Measurements from ENCODE around the gene HDAC4.

DNA sequence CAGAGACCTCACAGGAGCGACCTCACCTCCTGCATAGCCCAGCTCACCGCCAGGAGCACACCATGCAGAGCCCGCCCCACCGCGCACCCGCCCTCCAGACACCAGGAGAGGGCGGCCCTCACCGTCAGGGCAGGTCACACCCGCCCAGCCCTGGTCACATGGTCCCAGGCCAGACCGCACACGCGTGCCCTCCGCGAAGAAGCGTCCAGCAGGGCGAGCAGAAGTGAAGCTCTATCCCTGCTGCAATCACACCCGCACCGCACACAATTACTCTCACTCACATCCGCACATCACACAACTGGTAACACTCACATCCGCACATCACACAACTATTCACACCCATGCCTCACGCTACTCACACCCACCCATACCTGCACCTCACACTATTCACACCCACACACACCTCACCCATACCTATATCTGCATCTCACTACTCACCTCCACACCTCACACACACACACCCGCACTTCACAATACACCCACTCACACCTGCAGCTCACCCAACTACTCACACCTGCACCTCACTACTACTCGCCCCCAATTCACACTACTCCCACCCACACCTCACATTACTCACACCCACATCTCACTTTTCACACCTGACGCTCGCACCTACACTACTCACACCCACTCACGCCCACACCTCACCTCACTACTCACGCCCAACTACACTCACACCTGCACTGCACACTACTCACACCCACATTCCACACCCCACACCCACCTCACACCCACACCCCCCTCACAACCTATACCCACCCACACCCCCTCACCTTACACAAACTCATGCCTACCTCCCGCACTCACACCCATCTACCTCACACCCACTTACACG, 242.0 kb downstream of the HDAC4 start:
- TF ChIP-seq, protein P1, sequence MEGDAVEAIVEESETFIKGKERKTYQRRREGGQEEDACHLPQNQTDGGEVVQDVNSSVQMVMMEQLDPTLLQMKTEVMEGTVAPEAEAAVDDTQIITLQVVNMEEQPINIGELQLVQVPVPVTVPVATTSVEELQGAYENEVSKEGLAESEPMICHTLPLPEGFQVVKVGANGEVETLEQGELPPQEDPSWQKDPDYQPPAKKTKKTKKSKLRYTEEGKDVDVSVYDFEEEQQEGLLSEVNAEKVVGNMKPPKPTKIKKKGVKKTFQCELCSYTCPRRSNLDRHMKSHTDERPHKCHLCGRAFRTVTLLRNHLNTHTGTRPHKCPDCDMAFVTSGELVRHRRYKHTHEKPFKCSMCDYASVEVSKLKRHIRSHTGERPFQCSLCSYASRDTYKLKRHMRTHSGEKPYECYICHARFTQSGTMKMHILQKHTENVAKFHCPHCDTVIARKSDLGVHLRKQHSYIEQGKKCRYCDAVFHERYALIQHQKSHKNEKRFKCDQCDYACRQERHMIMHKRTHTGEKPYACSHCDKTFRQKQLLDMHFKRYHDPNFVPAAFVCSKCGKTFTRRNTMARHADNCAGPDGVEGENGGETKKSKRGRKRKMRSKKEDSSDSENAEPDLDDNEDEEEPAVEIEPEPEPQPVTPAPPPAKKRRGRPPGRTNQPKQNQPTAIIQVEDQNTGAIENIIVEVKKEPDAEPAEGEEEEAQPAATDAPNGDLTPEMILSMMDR (IDR thresholded peaks at IDR 0.05): no peak
- TF ChIP-seq, protein P2, sequence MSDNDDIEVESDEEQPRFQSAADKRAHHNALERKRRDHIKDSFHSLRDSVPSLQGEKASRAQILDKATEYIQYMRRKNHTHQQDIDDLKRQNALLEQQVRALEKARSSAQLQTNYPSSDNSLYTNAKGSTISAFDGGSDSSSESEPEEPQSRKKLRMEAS (CRISPR knock-in tag; IDR thresholded peaks at IDR 0.05): no peak
- TF ChIP-seq EMX1 (CRISPR knock-in tag; IDR thresholded peaks at IDR 0.05): no peak
- no peak for TF ChIP-seq CBFB (CRISPR knock-in tag; IDR thresholded peaks at IDR 0.05; ENCODE audit: low read depth)
- TF ChIP-seq, protein P3, sequence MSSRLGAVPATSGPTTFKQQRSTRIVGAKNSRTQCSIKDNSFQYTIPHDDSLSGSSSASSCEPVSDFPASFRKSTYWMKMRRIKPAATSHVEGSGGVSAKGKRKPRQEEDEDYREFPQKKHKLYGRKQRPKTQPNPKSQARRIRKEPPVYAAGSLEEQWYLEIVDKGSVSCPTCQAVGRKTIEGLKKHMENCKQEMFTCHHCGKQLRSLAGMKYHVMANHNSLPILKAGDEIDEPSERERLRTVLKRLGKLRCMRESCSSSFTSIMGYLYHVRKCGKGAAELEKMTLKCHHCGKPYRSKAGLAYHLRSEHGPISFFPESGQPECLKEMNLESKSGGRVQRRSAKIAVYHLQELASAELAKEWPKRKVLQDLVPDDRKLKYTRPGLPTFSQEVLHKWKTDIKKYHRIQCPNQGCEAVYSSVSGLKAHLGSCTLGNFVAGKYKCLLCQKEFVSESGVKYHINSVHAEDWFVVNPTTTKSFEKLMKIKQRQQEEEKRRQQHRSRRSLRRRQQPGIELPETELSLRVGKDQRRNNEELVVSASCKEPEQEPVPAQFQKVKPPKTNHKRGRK (CRISPR knock-in tag; IDR thresholded peaks at IDR 0.05; ENCODE audit: borderline replicate concordance): no peak
- TF ChIP-seq NR3C1 (CRISPR knock-in tag; conservative IDR thresholded peaks at IDR 0.05; ENCODE audit: low read depth): no peak
- TF ChIP-seq, protein P4, sequence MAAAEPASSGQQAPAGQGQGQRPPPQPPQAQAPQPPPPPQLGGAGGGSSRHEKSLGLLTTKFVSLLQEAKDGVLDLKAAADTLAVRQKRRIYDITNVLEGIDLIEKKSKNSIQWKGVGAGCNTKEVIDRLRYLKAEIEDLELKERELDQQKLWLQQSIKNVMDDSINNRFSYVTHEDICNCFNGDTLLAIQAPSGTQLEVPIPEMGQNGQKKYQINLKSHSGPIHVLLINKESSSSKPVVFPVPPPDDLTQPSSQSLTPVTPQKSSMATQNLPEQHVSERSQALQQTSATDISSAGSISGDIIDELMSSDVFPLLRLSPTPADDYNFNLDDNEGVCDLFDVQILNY (CRISPR knock-in tag; IDR thresholded peaks at IDR 0.05): no peak
- TF ChIP-seq, protein P5, sequence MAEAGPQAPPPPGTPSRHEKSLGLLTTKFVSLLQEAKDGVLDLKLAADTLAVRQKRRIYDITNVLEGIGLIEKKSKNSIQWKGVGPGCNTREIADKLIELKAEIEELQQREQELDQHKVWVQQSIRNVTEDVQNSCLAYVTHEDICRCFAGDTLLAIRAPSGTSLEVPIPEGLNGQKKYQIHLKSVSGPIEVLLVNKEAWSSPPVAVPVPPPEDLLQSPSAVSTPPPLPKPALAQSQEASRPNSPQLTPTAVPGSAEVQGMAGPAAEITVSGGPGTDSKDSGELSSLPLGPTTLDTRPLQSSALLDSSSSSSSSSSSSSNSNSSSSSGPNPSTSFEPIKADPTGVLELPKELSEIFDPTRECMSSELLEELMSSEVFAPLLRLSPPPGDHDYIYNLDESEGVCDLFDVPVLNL (CRISPR knock-in tag; IDR thresholded peaks at IDR 0.05; ENCODE audit: borderline replicate concordance, low read depth): no peak
- TF ChIP-seq NR2C2 (CRISPR knock-in tag; IDR thresholded peaks at IDR 0.05): no peak
- no peak for TF ChIP-seq ZNF232 (CRISPR knock-in tag; IDR thresholded peaks at IDR 0.05)
- no peak for TF ChIP-seq ELF4 (CRISPR knock-in tag; IDR thresholded peaks at IDR 0.05; ENCODE audit: low read depth)
- TF ChIP-seq, protein P6, sequence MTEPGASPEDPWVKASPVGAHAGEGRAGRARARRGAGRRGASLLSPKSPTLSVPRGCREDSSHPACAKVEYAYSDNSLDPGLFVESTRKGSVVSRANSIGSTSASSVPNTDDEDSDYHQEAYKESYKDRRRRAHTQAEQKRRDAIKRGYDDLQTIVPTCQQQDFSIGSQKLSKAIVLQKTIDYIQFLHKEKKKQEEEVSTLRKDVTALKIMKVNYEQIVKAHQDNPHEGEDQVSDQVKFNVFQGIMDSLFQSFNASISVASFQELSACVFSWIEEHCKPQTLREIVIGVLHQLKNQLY (CRISPR knock-in tag; IDR thresholded peaks at IDR 0.05): no peak
- TF ChIP-seq ZNF121 (CRISPR knock-in tag; IDR thresholded peaks at IDR 0.05): no peak

Data from WTC11 (cell line).